Measurements from ENCODE around the gene ITGA5. TPM values are rescaled to one million over a fixed set of nuclear protein-coding genes. Genes with fewer than 3 reads are reported as not detected.

The ITGA5 gene
- total and polyA plus RNA-seq, 9 of the 15 experiments (the other 6 are each of a cell fraction or from before 2014, with no cell fraction given): 9.1 to 82.1 (median 47.4) TPM

GRCh38 chr12:54378796-54379397 is 40.2 kb downstream of the ITGA5 start:
- FAIRE-seq (no peak), ATAC-seq (peak; percentile 96), DNase-seq (ENCODE audit: extremely low read depth in 1 of 4, low spot score in 3 of 4) (peak; percentile 82 to 87 (median 86))
- no peaks in the 10 kb centered on the region for H3K9me3 ChIP-seq (replicated peaks; ENCODE audit: control insufficient read depth, insufficient read depth, low read depth, low read length)
- BruUV-seq (replicated peaks): no TSS peak
- H3K9ac ChIP-seq (ENCODE audit: insufficient read depth in 1 of 2, low read depth in 2 of 2, low read length in 2 of 2): peak overlapping the region; percentile 1 to 86; a peak in 3 of 4 replicates
- peaks cover 8% of the 10 kb centered on the region for H3K9me1 ChIP-seq (ENCODE audit: control insufficient read depth, insufficient read depth, low read length)
- peaks cover 54% of the 10 kb centered on the region for H3K79me2 ChIP-seq (ENCODE audit: control insufficient read depth, insufficient read depth, low read length)
- no peaks in the 10 kb centered on the region for H3K27me3 ChIP-seq (ENCODE audit: control insufficient read depth in 2 of 2, insufficient read depth in 2 of 2, low read length in 2 of 2)
- no peak overlapping the region for H2AFZ ChIP-seq (ENCODE audit: low read depth, low read length)
- intact Hi-C loops (cut with micrococcal nuclease): loop anchor here (1.0 kb wide), 2 partner anchors 10 to 15 kb away; no protein-coding TSS in a partner anchor
- peaks cover 89% of the 10 kb centered on the region for H3K36me3 ChIP-seq (ENCODE audit: control insufficient read depth, insufficient read depth, low read length)
- ChIA-PET POLR2A (interaction anchor here (0.8 to 1.7 kb wide), 8 partner anchors 9 to 172 kb away, joined by 3 to 11 read pairs (median 5); no protein-coding TSS in a partner anchor), CTCF (ENCODE audit: low intra/inter-chr PET ratio) (interaction anchor here (0.7 to 3.8 kb wide), 12 partner anchors 10 to 394 kb away, joined by 3 to 50 read pairs (median 8); partner anchors contain the start of genes COPZ1 and HOXC10)
- peak overlapping the region; percentile 84 for H3K4me2 ChIP-seq (ENCODE audit: insufficient read depth, low read length)
- in situ Hi-C loops (cut with MboI): no loop called here
- H4K20me1 ChIP-seq (replicated peaks; ENCODE audit: control insufficient read depth, insufficient read depth, low read length): peaks cover 12% of the 10 kb centered on the region
- WGBS (ENCODE audit: insufficient coverage, low coverage, missing lambda C conversion rate): under 1% methylated on average over 23 of the region's 49 CpGs
- peaks cover 43 to 48% of the 10 kb centered on the region in 2 experiments; a peak in 4 of 5 replicates for H3K4me1 ChIP-seq (replicated peaks in 1 of 2; ENCODE audit: control insufficient read depth in 2 of 2, insufficient read depth in 2 of 2, low read length in 2 of 2)
- H3K4me3 ChIP-seq: peak overlapping the region; percentile 36
- H3K27ac ChIP-seq (ENCODE audit: extremely low read depth, low read depth, low read length): peak overlapping the region; percentile 22; the same call in 2 of the 3 replicates
- TF ChIP-seq, protein P1, sequence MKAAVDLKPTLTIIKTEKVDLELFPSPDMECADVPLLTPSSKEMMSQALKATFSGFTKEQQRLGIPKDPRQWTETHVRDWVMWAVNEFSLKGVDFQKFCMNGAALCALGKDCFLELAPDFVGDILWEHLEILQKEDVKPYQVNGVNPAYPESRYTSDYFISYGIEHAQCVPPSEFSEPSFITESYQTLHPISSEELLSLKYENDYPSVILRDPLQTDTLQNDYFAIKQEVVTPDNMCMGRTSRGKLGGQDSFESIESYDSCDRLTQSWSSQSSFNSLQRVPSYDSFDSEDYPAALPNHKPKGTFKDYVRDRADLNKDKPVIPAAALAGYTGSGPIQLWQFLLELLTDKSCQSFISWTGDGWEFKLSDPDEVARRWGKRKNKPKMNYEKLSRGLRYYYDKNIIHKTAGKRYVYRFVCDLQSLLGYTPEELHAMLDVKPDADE (conservative IDR thresholded peaks at IDR 0.05; ENCODE audit: control insufficient read depth, low read depth, low read length): peak; percentile 48; the same call in 1 of the 2 replicates
- TF ChIP-seq HMGN3 (IDR thresholded peaks at IDR 0.05; ENCODE audit: borderline replicate concordance, extremely low read depth, insufficient read length, low read depth, low read length) (peak; percentile 58), HDAC1 (IDR thresholded peaks at IDR 0.05) (no peak), RB1 (IDR thresholded peaks at IDR 0.05; ENCODE audit: low read depth) (peak; percentile 54; the same call in 1 of the 2 replicates), PTRF (tag; IDR thresholded peaks at IDR 0.05) (no peak), POLR2G (IDR thresholded peaks at IDR 0.05; ENCODE audit: low read depth, low read length) (peak; percentile 46; the same call in 1 of the 2 replicates), PHF8 (IDR thresholded peaks at IDR 0.05; ENCODE audit: borderline replicate concordance, low read length) (peak; percentile 31; the same call in 1 of the 2 replicates), GATAD2B (IDR thresholded peaks at IDR 0.05; ENCODE audit: borderline replicate concordance) (0 out of 2 replicates have a peak, but pooled peaks have one; percentile 31), ZNF76 (CRISPR knock-in tag; IDR thresholded peaks at IDR 0.05; ENCODE audit: borderline replicate concordance) (no peak), CXXC5 (CRISPR knock-in tag; IDR thresholded peaks at IDR 0.05) (peak; percentile 36), ZNF740 (CRISPR knock-in tag; IDR thresholded peaks at IDR 0.05) (peak; percentile 74; the same call in 1 of the 2 replicates), ZNF740 (tag; IDR thresholded peaks at IDR 0.05) (0 out of 4 replicates have a peak, but pooled peaks of 1 of the 2 experiments have one; percentile 56)
- TF ChIP-seq, protein P2, sequence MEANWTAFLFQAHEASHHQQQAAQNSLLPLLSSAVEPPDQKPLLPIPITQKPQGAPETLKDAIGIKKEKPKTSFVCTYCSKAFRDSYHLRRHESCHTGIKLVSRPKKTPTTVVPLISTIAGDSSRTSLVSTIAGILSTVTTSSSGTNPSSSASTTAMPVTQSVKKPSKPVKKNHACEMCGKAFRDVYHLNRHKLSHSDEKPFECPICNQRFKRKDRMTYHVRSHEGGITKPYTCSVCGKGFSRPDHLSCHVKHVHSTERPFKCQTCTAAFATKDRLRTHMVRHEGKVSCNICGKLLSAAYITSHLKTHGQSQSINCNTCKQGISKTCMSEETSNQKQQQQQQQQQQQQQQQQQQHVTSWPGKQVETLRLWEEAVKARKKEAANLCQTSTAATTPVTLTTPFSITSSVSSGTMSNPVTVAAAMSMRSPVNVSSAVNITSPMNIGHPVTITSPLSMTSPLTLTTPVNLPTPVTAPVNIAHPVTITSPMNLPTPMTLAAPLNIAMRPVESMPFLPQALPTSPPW (CRISPR knock-in tag; IDR thresholded peaks at IDR 0.05): peak; percentile 54
